Measurements from ENCODE around the gene NLRC5.
"Not testable (repeated sequence)": the region's sequence is repeated elsewhere in the genome, so short reads cannot be mapped to it uniquely, and the experiment has no call there.

NLRC5 gene

DNA sequence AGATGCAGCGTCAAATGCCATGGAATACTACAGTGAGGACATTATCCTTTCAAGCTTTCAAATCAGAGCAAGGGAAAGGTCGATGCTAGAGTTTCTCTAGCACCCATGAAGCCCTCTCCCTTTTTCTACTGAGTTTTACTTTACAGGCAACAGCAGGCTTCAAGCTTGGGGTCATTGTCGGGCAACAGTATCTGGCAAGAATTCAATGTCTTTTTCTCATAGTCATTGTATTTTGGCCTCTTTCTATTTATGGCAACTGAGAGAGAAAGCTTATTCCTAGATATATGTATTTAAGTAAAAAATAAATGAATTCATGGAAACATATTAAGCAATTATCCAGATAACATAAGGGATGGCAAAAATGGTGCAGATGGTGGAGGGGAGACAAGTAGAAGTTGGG is 28.0 kb upstream of the NLRC5 start:
- DNase-seq, result no peak

- no peak for DNase-seq
Measured at GRCh38 chr16:56961851-56962281, 27.5 kb upstream of the NLRC5 start, which contains the start of gene CETP. Gene CETP, plus strand, starts transcription at chr16:56961950. Its CDS starts 30 bp downstream, at chr16:56961980.

- DNase-seq, result peak; percentile 95
Measured at GRCh38 chr16:56964243-56965148, 24.9 kb upstream of the NLRC5 start.

- no peak for DNase-seq
Measured at GRCh38 chr16:56965149-56966092, 23.9 kb upstream of the NLRC5 start.

GRCh38 chr16:56966093-56966475 is 23.3 kb upstream of the NLRC5 start:
- DNase-seq, result no peak

DNA sequence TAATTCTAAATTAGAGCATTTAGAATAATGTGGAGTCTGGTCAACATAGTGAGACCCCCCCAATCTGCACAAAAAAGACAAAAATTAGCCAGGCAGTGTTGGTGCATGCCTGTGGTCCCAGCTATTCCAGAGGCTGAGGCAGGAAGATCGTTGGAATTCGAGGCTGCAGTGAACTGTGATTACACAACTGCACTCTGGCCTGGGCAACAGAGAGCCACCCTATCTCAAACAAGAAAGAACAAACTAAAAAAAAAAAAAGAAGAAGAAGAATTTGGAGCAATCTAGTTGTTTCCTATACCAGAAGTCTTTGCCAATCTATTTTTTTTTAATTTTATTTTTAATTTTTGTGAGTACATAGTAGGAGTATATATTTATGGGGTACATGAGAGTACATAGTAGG is 21.6 kb upstream of the NLRC5 start:
- DNase-seq, result no peak

DNA sequence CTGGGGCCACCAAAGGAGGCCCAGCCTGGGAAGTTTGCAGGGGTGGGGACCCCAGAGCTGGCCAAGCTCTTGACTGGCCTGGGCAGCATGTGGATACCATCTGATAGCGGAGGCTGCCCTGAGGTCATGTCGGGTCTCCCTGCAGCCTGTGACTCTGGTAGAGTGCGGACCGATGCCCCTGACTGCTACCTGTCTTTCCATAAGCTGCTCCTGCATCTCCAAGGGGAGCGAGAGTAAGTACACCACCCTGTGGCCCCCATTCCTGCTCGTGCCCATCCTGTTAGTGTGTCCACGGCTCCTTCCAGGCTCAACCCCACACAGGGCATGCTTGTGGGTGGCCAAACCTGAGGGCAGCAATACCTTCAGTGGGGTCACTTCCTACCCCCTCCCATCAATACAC is 19.6 kb upstream of the NLRC5 start:
- no peak for DNase-seq

GRCh38 chr16:56970934-56971767 is 18.2 kb upstream of the NLRC5 start:
- no peak for DNase-seq

DNA sequence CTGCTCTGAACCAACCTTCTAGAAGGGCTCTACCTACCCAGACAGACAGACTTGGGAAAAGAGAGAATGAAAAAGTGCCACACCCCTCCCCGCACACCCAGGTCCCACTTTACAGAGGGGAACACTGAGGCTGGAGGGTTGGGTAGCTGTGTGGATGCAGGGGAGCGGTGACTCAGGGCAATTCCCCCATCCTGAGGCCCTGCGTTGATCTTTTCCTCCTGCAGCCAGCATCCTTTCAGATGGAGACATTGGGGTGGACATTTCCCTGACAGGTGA is 17.7 kb upstream of the NLRC5 start:
- DNase-seq, result no peak

GRCh38 chr16:56972403-56973293 is 16.7 kb upstream of the NLRC5 start:
- DNase-seq, result no peak

DNA sequence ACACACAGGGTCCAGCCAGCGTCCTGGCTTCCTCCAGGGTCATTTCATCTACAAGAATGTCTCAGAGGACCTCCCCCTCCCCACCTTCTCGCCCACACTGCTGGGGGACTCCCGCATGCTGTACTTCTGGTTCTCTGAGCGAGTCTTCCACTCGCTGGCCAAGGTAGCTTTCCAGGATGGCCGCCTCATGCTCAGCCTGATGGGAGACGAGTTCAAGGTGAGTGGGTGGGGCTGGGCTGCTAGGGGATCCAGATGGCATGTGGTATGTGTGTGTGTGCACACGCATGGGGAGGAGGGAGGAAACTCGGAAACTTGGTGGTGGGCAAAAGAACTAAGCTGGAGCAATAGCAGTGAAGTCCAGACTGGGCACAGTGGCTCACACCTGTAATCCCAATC is 16.1 kb upstream of the NLRC5 start:
- no peak for DNase-seq

DNA sequence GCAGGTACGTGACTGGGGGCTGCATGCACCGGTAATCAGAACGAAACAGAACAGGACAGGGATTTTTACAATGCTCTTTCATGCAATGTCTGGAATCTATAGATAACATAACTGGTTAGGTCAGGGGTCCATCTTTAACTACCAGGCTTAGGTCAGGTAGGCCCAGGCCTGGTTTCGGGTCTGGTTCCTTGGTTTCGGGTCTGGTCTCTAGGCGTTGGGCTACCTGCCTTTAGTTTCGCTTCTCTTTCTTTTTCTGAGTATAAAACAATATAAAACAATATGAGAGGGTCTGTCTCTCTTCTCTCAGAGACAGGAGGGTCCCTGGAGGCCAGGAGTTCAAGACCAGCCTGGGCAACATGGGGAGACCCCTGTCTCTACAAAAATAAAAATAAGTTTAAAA is 15.5 kb upstream of the NLRC5 start:
- not testable (repeated sequence) for DNase-seq

GRCh38 chr16:56974549-56975300 is 14.6 kb upstream of the NLRC5 start:
- no peak for DNase-seq

- no peak for DNase-seq
Measured at GRCh38 chr16:56975714-56976113, 13.6 kb upstream of the NLRC5 start.

DNA sequence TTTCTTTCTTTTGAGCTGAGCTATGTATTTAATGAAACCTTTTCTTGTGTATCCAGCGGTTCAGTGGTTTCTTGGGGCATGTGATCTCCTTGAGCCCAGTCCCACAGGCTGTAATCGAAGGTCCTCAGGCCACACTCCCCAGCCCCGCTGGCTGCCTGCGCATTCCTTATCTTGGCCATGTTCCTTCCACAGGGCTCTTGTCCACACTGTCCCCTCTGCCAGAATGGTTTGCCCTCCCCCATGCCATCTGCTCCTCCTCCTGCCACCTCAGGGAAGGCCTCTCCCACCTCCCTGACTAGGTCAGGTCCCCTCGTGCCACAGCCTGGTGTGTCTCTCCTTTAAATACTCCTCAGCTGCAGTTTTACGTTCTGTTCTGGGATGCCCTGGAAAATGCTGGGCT is 12.1 kb upstream of the NLRC5 start:
- DNase-seq, result no peak

DNA sequence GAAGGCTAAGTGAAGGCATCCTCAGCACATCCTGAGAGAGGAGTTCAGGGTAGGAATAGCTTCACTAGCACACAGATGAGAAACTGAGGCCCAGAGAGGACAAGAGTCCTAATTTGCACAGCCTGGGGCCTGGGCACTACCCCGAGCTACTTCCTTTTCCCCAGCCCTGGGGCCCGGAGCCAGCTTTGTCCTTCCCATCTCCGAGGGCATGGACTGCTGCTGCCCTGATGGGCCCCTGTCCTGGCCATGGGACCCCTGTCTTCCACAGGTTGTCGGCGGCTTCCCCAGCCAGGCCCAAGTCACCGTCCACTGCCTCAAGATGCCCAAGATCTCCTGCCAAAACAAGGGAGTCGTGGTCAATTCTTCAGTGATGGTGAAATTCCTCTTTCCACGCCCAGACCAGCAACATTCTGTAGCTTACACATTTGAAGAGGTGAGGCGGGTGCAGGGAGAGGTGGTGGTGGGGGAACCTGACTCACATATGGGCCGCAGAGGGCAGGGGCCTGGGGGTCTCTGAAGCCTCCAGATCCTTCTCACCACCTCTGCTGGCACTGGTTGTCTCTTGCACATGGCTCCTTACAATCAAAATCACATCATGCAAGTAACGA is 11.4 kb upstream of the NLRC5 start:
- no peak for DNase-seq

DNA sequence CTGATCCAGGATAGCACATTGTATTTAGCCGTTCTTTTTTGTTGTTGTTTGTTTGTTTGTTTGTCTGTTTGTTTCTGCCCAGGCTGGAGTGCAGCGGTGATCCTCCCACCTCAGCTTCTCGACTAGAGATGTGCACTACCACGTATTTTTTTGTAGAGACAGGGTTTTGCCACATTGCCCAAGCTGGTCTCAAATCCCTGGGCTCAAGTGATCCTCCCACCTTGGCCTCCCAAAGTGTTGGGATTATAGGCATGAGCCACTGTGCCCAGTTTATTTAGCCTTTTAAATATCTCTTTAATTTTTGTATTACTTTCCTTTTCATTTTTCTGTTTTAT is 9.2 kb upstream of the NLRC5 start:
- DNase-seq, result no peak

DNA sequence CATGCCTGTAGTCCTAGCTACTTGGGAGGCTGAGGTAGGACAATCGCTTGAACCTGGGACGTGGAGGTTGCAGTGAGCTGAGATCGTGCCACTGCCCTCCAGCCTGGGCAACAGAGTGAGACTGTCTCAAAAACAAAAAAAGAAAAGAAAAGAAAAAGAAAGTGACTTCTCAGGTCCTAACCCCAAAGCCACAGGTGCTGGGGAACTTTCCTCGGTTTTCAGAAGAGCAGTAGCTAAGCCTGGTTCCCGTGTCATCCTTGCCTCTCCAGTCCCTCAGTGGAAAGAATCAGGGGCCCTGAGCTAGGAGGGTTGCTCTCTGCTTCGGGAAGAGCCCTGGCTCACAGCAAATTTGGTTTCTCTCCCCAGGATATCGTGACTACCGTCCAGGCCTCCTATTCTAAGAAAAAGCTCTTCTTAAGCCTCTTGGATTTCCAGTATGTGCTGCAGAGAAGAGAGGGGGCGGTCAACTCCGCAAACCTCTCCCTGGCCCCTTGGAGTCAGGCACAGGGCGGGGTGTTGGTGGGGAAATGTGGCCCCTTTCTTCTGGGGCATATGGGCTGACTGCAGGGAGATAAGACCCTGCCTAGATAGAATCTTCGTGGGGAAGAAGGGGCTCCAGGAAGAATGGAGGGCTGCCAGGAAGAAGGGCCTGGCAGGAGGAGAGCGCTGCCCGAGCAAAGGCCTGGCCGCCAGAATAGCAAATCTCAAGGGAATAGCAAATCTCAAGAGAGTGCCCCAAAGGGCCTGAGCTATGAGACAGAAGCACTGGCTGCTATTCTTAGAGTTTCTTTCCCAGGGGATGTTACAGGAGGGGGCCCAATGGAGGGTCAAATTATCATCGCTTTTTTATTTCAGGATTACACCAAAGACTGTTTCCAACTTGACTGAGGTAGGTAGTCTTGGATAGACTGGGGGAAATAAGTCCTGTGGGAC is 8.3 kb upstream of the NLRC5 start:
- no peak for DNase-seq

GRCh38 chr16:56981729-56982271 is 7.6 kb upstream of the NLRC5 start:
- DNase-seq, result no peak

Data from activated CD4-positive, alpha-beta T cell treated with anti-CD3 and anti-CD28 coated beads, Interleukin-10, Interleukin-2, amounts not matched to agents 100 ng/mL and 50 ng/mL, durations not matched to agents 16 hours and 8 hours (primary cell).